IMR-90 (cell line): ENCODE results near the gene NRXN2. TPM values are rescaled to one million over a fixed set of nuclear protein-coding genes. Genes with fewer than 3 reads are reported as not detected.

Experiments
- ATAC-seq: fragments of 200-7000 bp; cut with Tn5 transposase; 2 replicates; pipeline ENCODE4 v1.9.1; 2020; ENCODE audit warnings: low read depth, mild to moderate bottlenecking, moderate library complexity
- BruUV-seq: library from RNA; stranded (reverse); fragments of 400-500 nt; replicated peaks from 2 replicates; lab custom pipeline; 2021; lab: Mats Ljungman, UMichigan
- CTCF ChIA-PET: fragments of 300-600 bp; formaldehyde crosslinking; extraction: SDS; loops from one replicate; lab custom pipeline; 2021; ENCODE audit warnings: antibody characterized with exemption; lab: Yijun Ruan, JAX
- POLR2A ChIA-PET: fragments of 300-600 bp; sonication (Branson Sonifier 250); formaldehyde crosslinking; loops from one replicate; lab custom pipeline; 2022; ENCODE audit warnings: antibody characterized with exemption; ENCODE audit not compliant: unreplicated experiment; lab: Charles Lee
- DNase-seq: peaks from one replicate; pipeline ENCODE4 v3.0.0; 2013
- H2AFZ ChIP-seq: replicated peaks from 2 replicates; pipeline ENCODE3; 2013; ENCODE audit warnings: low read length, mild to moderate bottlenecking; ENCODE audit not compliant: poor library complexity
- H2AK5ac ChIP-seq: 2 replicates; pipeline ENCODE4 v1.6.1; 2013; ENCODE audit warnings: low read depth, low read length, inconsistent platforms
- H2AK9ac ChIP-seq: replicated peaks from 2 replicates; pipeline ENCODE3; 2013; ENCODE audit warnings: mild to moderate bottlenecking, low read depth, low read length, moderate library complexity; ENCODE audit not compliant: poor library complexity
- H2BK120ac ChIP-seq: 2 replicates; pipeline ENCODE4 v1.6.1; 2013; ENCODE audit warnings: low read depth, low read length, inconsistent platforms
- H2BK15ac ChIP-seq: 3 replicates; pipeline ENCODE4 v1.6.1; 2013; ENCODE audit warnings: low read depth, low read length, inconsistent platforms
- H2BK20ac ChIP-seq: 2 replicates; pipeline ENCODE4 v1.6.1; 2013; ENCODE audit warnings: low read depth, mild to moderate bottlenecking, inconsistent platforms, low read length, moderate library complexity
- H2BK5ac ChIP-seq: 2 replicates; pipeline ENCODE4 v1.6.1; 2013; ENCODE audit warnings: mild to moderate bottlenecking, low read depth, low read length, inconsistent platforms; ENCODE audit not compliant: poor library complexity, severe bottlenecking
- H3K14ac ChIP-seq: replicated peaks from 2 replicates; pipeline ENCODE4 v1.6.1; 2013; ENCODE audit warnings: low read depth, low read length, inconsistent platforms
- H3K18ac ChIP-seq: 2 replicates; pipeline ENCODE4 v1.6.1; 2013; ENCODE audit warnings: low read depth, low read length, control low read depth
- H3K23ac ChIP-seq: 2 replicates; pipeline ENCODE4 v1.6.1; 2013; ENCODE audit warnings: low read depth, low read length, inconsistent platforms
- H3K27ac ChIP-seq: 2 replicates; pipeline ENCODE4 v1.5.1; 2013; ENCODE audit warnings: mild to moderate bottlenecking, control low read depth, low read length; ENCODE audit not compliant: insufficient read depth
- H3K27me3 ChIP-seq: 2 replicates; pipeline ENCODE4 v1.6.1; 2013; ENCODE audit warnings: low read length; ENCODE audit not compliant: control insufficient read depth, insufficient read depth
- H3K36me3 ChIP-seq: 2 replicates; pipeline ENCODE4 v1.6.1; 2013; ENCODE audit warnings: low read length, mixed read lengths; ENCODE audit not compliant: control insufficient read depth, insufficient read depth
- H3K4ac ChIP-seq: 2 replicates; pipeline ENCODE4 v1.6.1; 2013; ENCODE audit warnings: low read depth, low read length, inconsistent platforms
- H3K4me1 ChIP-seq: 2 replicates; pipeline ENCODE4 v1.6.1; 2013; ENCODE audit warnings: low read length, mixed read lengths; ENCODE audit not compliant: control insufficient read depth, insufficient read depth
- H3K4me2 ChIP-seq: 2 replicates; pipeline ENCODE4 v1.6.1; 2013; ENCODE audit warnings: low read depth, mild to moderate bottlenecking, control low read depth, low read length, moderate library complexity
- H3K4me3 ChIP-seq: 2 replicates; pipeline ENCODE4 v1.5.1; 2013; ENCODE audit warnings: low read depth, mild to moderate bottlenecking, control low read depth, low read length, moderate library complexity; ENCODE audit not compliant: insufficient read depth
- H3K56ac ChIP-seq: 2 replicates; pipeline ENCODE4 v1.6.1; 2013; ENCODE audit warnings: low read length, inconsistent platforms; ENCODE audit not compliant: insufficient read depth; ENCODE audit errors: extremely low read depth
- H3K79me1 ChIP-seq, 2 experiments: 2 replicates each; pipeline ENCODE4 v1.6.1; 2013; ENCODE audit warnings: low read length in 2 of 2, inconsistent platforms in 1 of 2, low read depth in 1 of 2
- H3K9ac ChIP-seq: 2 replicates; pipeline ENCODE4 v1.6.1; 2013; ENCODE audit warnings: low read depth, low read length, control low read depth
- H3K9me1 ChIP-seq: 2 replicates; pipeline ENCODE4 v1.6.1; 2013; ENCODE audit warnings: low read length, inconsistent platforms; ENCODE audit not compliant: insufficient read depth
- H3K9me3 ChIP-seq: 2 replicates; pipeline ENCODE4 v1.6.1; 2013; ENCODE audit warnings: low read length; ENCODE audit not compliant: control insufficient read depth, insufficient read depth
- H4K20me1 ChIP-seq: 2 replicates; pipeline ENCODE4 v1.6.1; 2013; ENCODE audit warnings: low read length, inconsistent platforms; ENCODE audit not compliant: insufficient read depth
- H4K5ac ChIP-seq: 2 replicates; pipeline ENCODE4 v1.6.1; 2013; ENCODE audit warnings: mild to moderate bottlenecking, low read depth, low read length, control low read depth
- H4K8ac ChIP-seq, 2 experiments: 2 replicates each; pipeline ENCODE4 v1.6.1; 2013; ENCODE audit warnings: low read depth in 2 of 2, low read length in 2 of 2, control low read depth in 1 of 2, inconsistent platforms in 1 of 2
- H4K91ac ChIP-seq: 2 replicates; pipeline ENCODE4 v1.6.1; 2013; ENCODE audit warnings: low read depth, low read length, inconsistent platforms; ENCODE audit not compliant: insufficient read depth
- BHLHE40 ChIP-seq: fragments of 150-350 bp; IDR thresholded peaks from 2 replicates; pipeline ENCODE4 v1.6.1; 2016; ENCODE audit warnings: mild to moderate bottlenecking, low read depth, low read length
- CEBPB ChIP-seq: IDR thresholded peaks from 2 replicates; pipeline ENCODE4 v1.6.1; 2012; ENCODE audit warnings: low read depth, low read length, improper control_type of control experiment
- CHD1 ChIP-seq: IDR thresholded peaks from 2 replicates; pipeline ENCODE4 v1.6.1; 2012; ENCODE audit warnings: low read depth, low read length, improper control_type of control experiment
- FOS ChIP-seq: fragments of 150-350 bp; IDR thresholded peaks from 2 replicates; pipeline ENCODE4 v1.6.1; 2016; ENCODE audit warnings: low read depth, low read length
- MAFK ChIP-seq: IDR thresholded peaks from 2 replicates; pipeline ENCODE4 v1.6.1; 2012; ENCODE audit warnings: low read depth, low read length, improper control_type of control experiment
- MAZ ChIP-seq: IDR thresholded peaks from 2 replicates; pipeline ENCODE4 v1.6.1; 2012; ENCODE audit warnings: low read depth, mild to moderate bottlenecking, low read length, improper control_type of control experiment, moderate library complexity, borderline replicate concordance
- MXI1 ChIP-seq: IDR thresholded peaks from 2 replicates; pipeline ENCODE4 v1.6.1; 2012; ENCODE audit warnings: low read depth, mild to moderate bottlenecking, low read length, moderate library complexity, borderline replicate concordance
- NFE2L2 ChIP-seq: fragments of 150-350 bp; IDR thresholded peaks from 2 replicates; pipeline ENCODE4 v1.6.1; 2016; ENCODE audit warnings: low read depth, mild to moderate bottlenecking, low read length
- POLR2A ChIP-seq: IDR thresholded peaks from 2 replicates; pipeline ENCODE4 v1.6.1; 2012; ENCODE audit warnings: mild to moderate bottlenecking, low read depth, low read length
- RAD21 ChIP-seq: IDR thresholded peaks from 2 replicates; pipeline ENCODE4 v1.6.1; 2012; ENCODE audit warnings: low read length, improper control_type of control experiment
- RCOR1 ChIP-seq: IDR thresholded peaks from 2 replicates; pipeline ENCODE4 v1.6.1; 2012; ENCODE audit warnings: mild to moderate bottlenecking, low read length, improper control_type of control experiment; ENCODE audit not compliant: insufficient replicate concordance
- RFX5 ChIP-seq: IDR thresholded peaks from 2 replicates; pipeline ENCODE4 v1.8.0; 2012; ENCODE audit warnings: low read depth, mild to moderate bottlenecking, low read length, moderate library complexity
- SMC3 ChIP-seq: fragments of 150-350 bp; IDR thresholded peaks from 2 replicates; pipeline ENCODE4 v1.6.1; 2016; ENCODE audit warnings: low read depth, mild to moderate bottlenecking, antibody characterized with exemption, low read length, moderate library complexity
- USF2 ChIP-seq: fragments of 150-350 bp; IDR thresholded peaks from 2 replicates; pipeline ENCODE4 v1.6.1; 2017; ENCODE audit warnings: mild to moderate bottlenecking, antibody characterized with exemption, low read length, low read depth
- WGBS, 2 experiments: methylation state at CpG; one replicate each; pipeline versions ENCODE4 v1.1.5 to v1.1.7; 2013; ENCODE audit warnings: missing lambda C conversion rate in 2 of 2; ENCODE audit not compliant: insufficient read length in 1 of 2; ENCODE audit errors: extremely low coverage in 2 of 2; 5-methylcytosine and 5-hydroxymethylcytosine counted together
- dilution Hi-C: fragments of 300-500 bp; cut with HindIII; formaldehyde crosslinking; loops from one replicate; pipeline ENCODE4 v1.14.3; 2018; ENCODE audit warnings: low sequenced_read_pairs; ENCODE audit not compliant: unreplicated experiment
- in situ Hi-C: fragments of 300-500 bp; cut with MboI; formaldehyde crosslinking; loops from 3 replicates; pipeline ENCODE4 v1.14.3; 2019; ENCODE audit warnings: low sequenced_read_pairs, inconsistent platforms, mixed read lengths
- intact Hi-C: fragments of 100-400 bp; cut with micrococcal nuclease; formaldehyde crosslinking; loops from 2 replicates; pipeline ENCODE4 v1.10.0; 2022
- polyA plus RNA-seq, 3 experiments: library from polyadenylated mRNA; depleted of rRNA; stranded (reverse); fragments of >200 nt; gene quantifications; 2 replicates each; pipeline ENCODE4 v1.2.3, GENCODE V29; 2012; ENCODE audit warnings: low replicate concordance in 1 of 3
- total RNA-seq: library from RNA; depleted of rRNA; stranded (reverse); fragments of >200 nt; gene quantifications from 2 replicates; pipeline ENCODE4 v1.2.3, GENCODE V29; 2012
- TF ChIP-seq, protein P1 (sequence below): conservative IDR thresholded peaks from 2 replicates; pipeline ENCODE4 v1.5.1; 2012; ENCODE audit warnings: mild to moderate bottlenecking, low read depth, low read length, improper control_type of control experiment
- TF ChIP-seq, protein P2 (sequence below): fragments of 150-350 bp; IDR thresholded peaks from 2 replicates; pipeline ENCODE4 v1.6.1; 2016; ENCODE audit warnings: low read depth, mild to moderate bottlenecking, low read length, moderate library complexity, borderline replicate concordance

NRXN2 gene
- total and polyA plus RNA-seq, 2 of the 4 experiments (the other 2 are of a cell fraction) = 0.18 to 0.22 TPM

- Histone ChIP-seq H3K9ac (no peak overlapping the region), H2AK9ac (no peak overlapping the region), H3K9me3 (no peaks in the 10 kb centered on the region), H4K91ac (no peak overlapping the region), H2AK5ac (no peak overlapping the region), H2BK5ac (no peak overlapping the region), H2BK120ac (no peak overlapping the region), H2BK20ac (no peak overlapping the region), H3K4me1 (no peaks in the 10 kb centered on the region), H2AFZ (no peak overlapping the region), H3K36me3 (no peaks in the 10 kb centered on the region), H3K18ac (no peak overlapping the region), H3K56ac (no peak overlapping the region), H3K4me2 (no peak overlapping the region), H3K4me3 (no peak overlapping the region), H3K23ac (no peak overlapping the region), H3K79me1 (no peaks in the 10 kb centered on the region), H3K14ac (no peak overlapping the region), H3K27ac (no peak overlapping the region), H4K20me1 (no peaks in the 10 kb centered on the region), H4K5ac (no peak overlapping the region), H3K9me1 (0 out of 2 replicates have a peak, but pooled peaks cover 2% of the 10 kb centered on the region), H2BK15ac (no peak overlapping the region), H3K4ac (no peak overlapping the region), H4K8ac (no peak overlapping the region), H3K27me3 (peaks cover 75% of the 10 kb centered on the region)
- POLR2A ChIA-PET = no interaction called here
- CTCF ChIA-PET = interaction anchor here (1.2 kb wide), 1 partner anchor 10 kb away, joined by 4 read pairs; no protein-coding TSS in a partner anchor
- DNase-seq (no peak), ATAC-seq (no peak)
- WGBS, 2 experiments = no CpG with 5 or more reads among the region's 1 CpG
- no peak for TF ChIP-seq FOS
- no peak for TF ChIP-seq RFX5
- no peak for TF ChIP-seq MAFK
- no peak for TF ChIP-seq MXI1
- no peak for TF ChIP-seq CEBPB
- TF ChIP-seq MAZ = no peak
- no peak for TF ChIP-seq NFE2L2
- no peak for TF ChIP-seq BHLHE40
- no peak for TF ChIP-seq CHD1
- TF ChIP-seq USF2 = no peak
- TF ChIP-seq SMC3 = no peak
- TF ChIP-seq, protein P1, sequence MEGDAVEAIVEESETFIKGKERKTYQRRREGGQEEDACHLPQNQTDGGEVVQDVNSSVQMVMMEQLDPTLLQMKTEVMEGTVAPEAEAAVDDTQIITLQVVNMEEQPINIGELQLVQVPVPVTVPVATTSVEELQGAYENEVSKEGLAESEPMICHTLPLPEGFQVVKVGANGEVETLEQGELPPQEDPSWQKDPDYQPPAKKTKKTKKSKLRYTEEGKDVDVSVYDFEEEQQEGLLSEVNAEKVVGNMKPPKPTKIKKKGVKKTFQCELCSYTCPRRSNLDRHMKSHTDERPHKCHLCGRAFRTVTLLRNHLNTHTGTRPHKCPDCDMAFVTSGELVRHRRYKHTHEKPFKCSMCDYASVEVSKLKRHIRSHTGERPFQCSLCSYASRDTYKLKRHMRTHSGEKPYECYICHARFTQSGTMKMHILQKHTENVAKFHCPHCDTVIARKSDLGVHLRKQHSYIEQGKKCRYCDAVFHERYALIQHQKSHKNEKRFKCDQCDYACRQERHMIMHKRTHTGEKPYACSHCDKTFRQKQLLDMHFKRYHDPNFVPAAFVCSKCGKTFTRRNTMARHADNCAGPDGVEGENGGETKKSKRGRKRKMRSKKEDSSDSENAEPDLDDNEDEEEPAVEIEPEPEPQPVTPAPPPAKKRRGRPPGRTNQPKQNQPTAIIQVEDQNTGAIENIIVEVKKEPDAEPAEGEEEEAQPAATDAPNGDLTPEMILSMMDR = no peak
- TF ChIP-seq, protein P2, sequence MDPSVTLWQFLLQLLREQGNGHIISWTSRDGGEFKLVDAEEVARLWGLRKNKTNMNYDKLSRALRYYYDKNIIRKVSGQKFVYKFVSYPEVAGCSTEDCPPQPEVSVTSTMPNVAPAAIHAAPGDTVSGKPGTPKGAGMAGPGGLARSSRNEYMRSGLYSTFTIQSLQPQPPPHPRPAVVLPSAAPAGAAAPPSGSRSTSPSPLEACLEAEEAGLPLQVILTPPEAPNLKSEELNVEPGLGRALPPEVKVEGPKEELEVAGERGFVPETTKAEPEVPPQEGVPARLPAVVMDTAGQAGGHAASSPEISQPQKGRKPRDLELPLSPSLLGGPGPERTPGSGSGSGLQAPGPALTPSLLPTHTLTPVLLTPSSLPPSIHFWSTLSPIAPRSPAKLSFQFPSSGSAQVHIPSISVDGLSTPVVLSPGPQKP = no peak
- no peak for TF ChIP-seq RCOR1
- no peak for TF ChIP-seq RAD21
- TF ChIP-seq POLR2A = no peak
- dilution Hi-C loops (no loop called here), in situ Hi-C loops (no loop called here), intact Hi-C loops (no loop called here)
- no TSS peak for BruUV-seq
These were observed 24.6 kb downstream of the NRXN2 start for GRCh38 chr11:64698427-64698826.
